Stimulated activated CD4-positive, alpha-beta T cell treated with anti-CD3 and anti-CD28 coated beads, Interleukin-2, amount 100 ng/mL, for 48 hours (primary cell): Measurements from ENCODE around the gene ADAM10.

Experiments
- DNase-seq, 2 donors: peaks; one replicate each; pipeline ENCODE4 v3.0.0-alpha.2; 2020

Gene ADAM10

GRCh38 chr15:58707397-58707796 is 42.1 kb downstream of the ADAM10 start:
- DNase-seq, result no peak

- no peak for DNase-seq
These were observed 44.4 kb downstream of the ADAM10 start for GRCh38 chr15:58705105-58705504.

- DNase-seq, result no peak
These were observed 45.2 kb downstream of the ADAM10 start for GRCh38 chr15:58704155-58704865.

- no peak for DNase-seq
These were observed 45.9 kb downstream of the ADAM10 start for GRCh38 chr15:58703610-58704009.

- DNase-seq, result no peak
These were observed 47.3 kb downstream of the ADAM10 start for GRCh38 chr15:58702233-58702632.

GRCh38 chr15:58701376-58701775 is 48.1 kb downstream of the ADAM10 start:
- DNase-seq, result no peak

- DNase-seq, result no peak
These were observed 49.7 kb downstream of the ADAM10 start for GRCh38 chr15:58699769-58700168.

- no peak for DNase-seq
These were observed 50.4 kb downstream of the ADAM10 start for GRCh38 chr15:58698887-58699641.

GRCh38 chr15:58697220-58697619 is 52.3 kb downstream of the ADAM10 start:
- no peak for DNase-seq

GRCh38 chr15:58696738-58697137 is 52.8 kb downstream of the ADAM10 start:
- no peak for DNase-seq

GRCh38 chr15:58694641-58695398 is 54.7 kb downstream of the ADAM10 start:
- DNase-seq, result no peak

- no peak for DNase-seq
These were observed 58.8 kb downstream of the ADAM10 start for GRCh38 chr15:58690703-58691102.

- no peak for DNase-seq
These were observed 59.9 kb downstream of the ADAM10 start for GRCh38 chr15:58689646-58690045.

- DNase-seq, result no peak
These were observed 63.2 kb downstream of the ADAM10 start for GRCh38 chr15:58686286-58686685.

- no peak for DNase-seq
These were observed 64.8 kb downstream of the ADAM10 start for GRCh38 chr15:58684751-58685150.

GRCh38 chr15:58684036-58684710 is 65.3 kb downstream of the ADAM10 start:
- no peak for DNase-seq

- no peak for DNase-seq
These were observed 67.3 kb downstream of the ADAM10 start for GRCh38 chr15:58682234-58682633.

GRCh38 chr15:58678683-58679082 is 70.8 kb downstream of the ADAM10 start:
- DNase-seq, result no peak

GRCh38 chr15:58677426-58677825 is 72.1 kb downstream of the ADAM10 start:
- no peak for DNase-seq

GRCh38 chr15:58676766-58677165 is 72.7 kb downstream of the ADAM10 start:
- no peak for DNase-seq

GRCh38 chr15:58671186-58671585 is 78.3 kb downstream of the ADAM10 start:
- no peak for DNase-seq

- no peak for DNase-seq
These were observed 80.4 kb downstream of the ADAM10 start for GRCh38 chr15:58669108-58669507.

- DNase-seq, result no peak
These were observed 82.5 kb downstream of the ADAM10 start for GRCh38 chr15:58666957-58667356.
